Measurements from ENCODE around the gene RNF212B.

DNA sequence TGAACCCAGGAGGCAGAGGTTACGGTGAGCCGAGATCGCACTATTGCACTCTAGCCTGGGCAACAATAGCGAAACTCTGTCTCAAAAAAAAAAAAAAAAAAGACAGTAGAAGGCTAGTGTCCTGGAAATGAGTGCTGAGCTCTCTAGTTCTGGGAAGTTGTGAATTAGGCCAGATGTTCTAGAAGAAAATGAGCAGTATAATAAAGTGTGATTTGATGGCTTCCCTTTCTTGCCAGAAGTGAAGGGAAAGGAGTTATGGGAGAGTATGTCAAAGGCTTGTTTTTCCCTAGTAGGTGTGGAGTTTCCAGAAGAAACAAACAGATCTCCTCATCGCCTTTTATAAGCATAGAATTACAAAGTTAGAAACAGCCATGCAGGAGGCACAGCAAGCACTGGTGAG lies 20.5 kb downstream of the RNF212B start:
- TF ChIP-seq, protein P1, sequence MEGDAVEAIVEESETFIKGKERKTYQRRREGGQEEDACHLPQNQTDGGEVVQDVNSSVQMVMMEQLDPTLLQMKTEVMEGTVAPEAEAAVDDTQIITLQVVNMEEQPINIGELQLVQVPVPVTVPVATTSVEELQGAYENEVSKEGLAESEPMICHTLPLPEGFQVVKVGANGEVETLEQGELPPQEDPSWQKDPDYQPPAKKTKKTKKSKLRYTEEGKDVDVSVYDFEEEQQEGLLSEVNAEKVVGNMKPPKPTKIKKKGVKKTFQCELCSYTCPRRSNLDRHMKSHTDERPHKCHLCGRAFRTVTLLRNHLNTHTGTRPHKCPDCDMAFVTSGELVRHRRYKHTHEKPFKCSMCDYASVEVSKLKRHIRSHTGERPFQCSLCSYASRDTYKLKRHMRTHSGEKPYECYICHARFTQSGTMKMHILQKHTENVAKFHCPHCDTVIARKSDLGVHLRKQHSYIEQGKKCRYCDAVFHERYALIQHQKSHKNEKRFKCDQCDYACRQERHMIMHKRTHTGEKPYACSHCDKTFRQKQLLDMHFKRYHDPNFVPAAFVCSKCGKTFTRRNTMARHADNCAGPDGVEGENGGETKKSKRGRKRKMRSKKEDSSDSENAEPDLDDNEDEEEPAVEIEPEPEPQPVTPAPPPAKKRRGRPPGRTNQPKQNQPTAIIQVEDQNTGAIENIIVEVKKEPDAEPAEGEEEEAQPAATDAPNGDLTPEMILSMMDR (IDR thresholded peaks at IDR 0.05): no peak
- TF ChIP-seq POLR2A (IDR thresholded peaks at IDR 0.05): no peak
